ENCODE measurements around the gene GLE1.
"Not testable (repeated sequence)": the region's sequence is repeated elsewhere in the genome, so short reads cannot be mapped to it uniquely, and the experiment has no call there.

Gene GLE1

GRCh38 chr9:128552744-128553440 lies 48.4 kb downstream of the GLE1 start:
- peak; percentile 10 for DNase-seq (ENCODE audit: low read depth)

GRCh38 chr9:128553728-128554127 lies 49.2 kb downstream of the GLE1 start:
- peak; percentile 89 for DNase-seq (ENCODE audit: low read depth)

DNA sequence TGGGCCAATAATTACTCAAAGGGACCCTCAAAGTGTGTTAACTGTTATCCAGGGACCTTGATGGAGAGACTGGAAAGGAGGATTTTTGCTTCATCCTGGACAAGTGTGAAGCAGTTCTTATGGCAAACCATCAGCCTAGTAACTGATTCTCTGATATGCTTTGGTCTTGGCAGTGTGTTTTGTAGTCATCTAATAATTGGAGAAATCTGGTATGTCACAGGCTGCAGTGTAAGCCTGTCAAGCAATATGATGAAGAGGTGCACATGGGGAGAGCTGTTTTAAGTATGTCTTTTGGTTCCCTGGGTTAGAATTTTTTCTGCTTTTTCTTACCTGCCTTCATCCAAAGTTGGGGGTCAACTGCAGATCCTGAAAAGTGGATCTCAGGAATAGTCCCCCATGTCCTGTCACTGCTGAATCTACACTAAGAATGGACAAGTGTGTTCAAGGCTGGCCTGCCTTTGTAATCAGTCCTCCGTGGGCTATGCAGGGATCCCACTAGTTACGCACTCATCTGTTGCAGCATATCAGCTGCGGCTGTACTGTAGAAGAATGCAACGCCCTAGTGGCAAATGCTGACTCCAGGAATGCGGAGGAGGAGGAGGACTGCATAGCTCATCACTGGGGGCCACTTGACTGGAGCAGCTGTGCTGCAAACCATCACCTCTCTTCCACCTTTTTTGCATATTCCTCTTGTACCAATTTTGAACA lies 49.8 kb downstream of the GLE1 start:
- peak; percentile 90 for DNase-seq (ENCODE audit: low read depth)

GRCh38 chr9:128555180-128555721 lies 50.7 kb downstream of the GLE1 start:
- peak; percentile 21 for DNase-seq (ENCODE audit: low read depth)

DNA sequence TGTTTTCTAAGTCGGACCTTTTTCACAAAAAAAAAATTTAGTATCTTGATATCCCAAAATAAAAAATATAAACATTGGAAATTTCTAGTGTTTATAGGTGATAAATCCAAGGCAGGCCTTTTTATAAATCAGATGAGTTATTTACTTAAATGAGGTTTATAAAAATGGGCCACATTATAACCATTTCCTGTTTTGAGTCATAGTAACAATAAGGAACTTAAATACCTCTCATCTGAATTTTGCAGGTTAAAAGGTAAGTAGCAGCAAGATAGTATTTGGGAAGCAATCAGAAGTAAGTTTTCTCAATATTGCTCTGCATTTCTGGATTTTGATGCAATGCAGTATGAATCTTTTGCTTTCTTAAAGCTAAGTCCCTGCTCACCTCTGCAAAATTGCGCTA lies 51.8 kb downstream of the GLE1 start:
- no peak for DNase-seq (ENCODE audit: low read depth)

DNA sequence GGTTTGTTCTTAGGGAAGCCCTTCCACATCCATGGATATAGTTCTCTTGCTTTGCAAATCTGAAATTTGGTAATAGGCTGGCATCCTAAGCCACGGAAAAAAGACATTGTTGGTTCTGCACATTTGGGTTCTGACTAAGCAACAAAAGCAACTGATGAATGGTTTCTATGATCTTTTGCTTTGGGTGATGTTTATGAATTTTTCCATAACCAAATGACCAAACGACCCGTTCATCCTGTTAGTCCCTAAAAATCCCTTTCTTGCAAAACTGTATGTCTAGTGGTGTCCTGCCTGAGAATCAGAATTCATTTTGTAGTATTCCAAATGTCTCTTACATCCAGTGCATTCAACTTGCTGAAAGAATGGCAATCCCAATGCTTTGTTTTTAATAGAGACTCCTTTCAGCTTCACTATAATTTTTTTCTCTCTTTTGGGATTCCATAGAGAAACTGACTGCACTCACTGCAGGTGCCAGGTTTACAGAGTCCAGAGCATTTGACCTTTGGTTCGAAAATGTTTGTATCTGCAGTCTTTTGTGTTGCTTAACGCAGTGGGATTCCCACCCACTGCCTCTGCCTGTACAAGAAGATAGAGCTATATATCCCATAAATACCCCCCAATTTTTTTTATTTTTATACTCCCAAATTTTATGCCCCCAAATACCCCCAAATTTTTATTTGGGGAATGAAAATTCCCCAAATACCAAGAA lies 52.6 kb downstream of the GLE1 start:
- peak; percentile 10 for DNase-seq (ENCODE audit: low read depth)

- DNase-seq (ENCODE audit: low read depth), result peak; percentile 81
Measured at GRCh38 chr9:128558431-128559310, 54.2 kb downstream of the GLE1 start.

- no peak for DNase-seq (ENCODE audit: low read depth)
Measured at GRCh38 chr9:128565578-128565977, 61.1 kb downstream of the GLE1 start.

GRCh38 chr9:128568470-128569078 lies 64.1 kb downstream of the GLE1 start:
- DNase-seq (ENCODE audit: low read depth), result no peak

GRCh38 chr9:128575469-128575868 lies 71.0 kb downstream of the GLE1 start:
- no peak for DNase-seq (ENCODE audit: low read depth)

- no peak for DNase-seq (ENCODE audit: low read depth)
Measured at GRCh38 chr9:128575916-128576315, 71.4 kb downstream of the GLE1 start.

DNA sequence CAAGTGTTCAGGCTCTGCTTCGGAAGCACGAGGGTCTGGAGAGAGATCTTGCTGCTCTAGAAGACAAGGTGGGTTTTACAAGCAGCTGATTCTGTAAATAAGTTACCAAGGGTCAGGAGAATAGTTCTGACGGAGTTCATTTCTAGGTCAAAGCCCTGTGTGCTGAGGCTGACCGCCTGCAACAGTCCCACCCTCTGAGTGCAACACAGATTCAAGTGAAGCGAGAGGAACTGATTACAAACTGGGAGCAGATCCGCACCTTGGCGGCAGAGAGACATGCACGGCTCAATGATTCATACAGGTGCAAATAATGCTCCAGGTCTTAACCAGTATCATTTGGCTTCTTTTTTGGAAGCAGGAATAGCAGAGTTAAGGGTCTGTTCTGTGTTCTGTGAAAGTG lies 72.7 kb downstream of the GLE1 start:
- no peak for DNase-seq (ENCODE audit: low read depth)

GRCh38 chr9:128579194-128579593 lies 74.7 kb downstream of the GLE1 start:
- DNase-seq (ENCODE audit: low read depth), result no peak

GRCh38 chr9:128580731-128581130 lies 76.2 kb downstream of the GLE1 start:
- DNase-seq (ENCODE audit: low read depth), result no peak

DNA sequence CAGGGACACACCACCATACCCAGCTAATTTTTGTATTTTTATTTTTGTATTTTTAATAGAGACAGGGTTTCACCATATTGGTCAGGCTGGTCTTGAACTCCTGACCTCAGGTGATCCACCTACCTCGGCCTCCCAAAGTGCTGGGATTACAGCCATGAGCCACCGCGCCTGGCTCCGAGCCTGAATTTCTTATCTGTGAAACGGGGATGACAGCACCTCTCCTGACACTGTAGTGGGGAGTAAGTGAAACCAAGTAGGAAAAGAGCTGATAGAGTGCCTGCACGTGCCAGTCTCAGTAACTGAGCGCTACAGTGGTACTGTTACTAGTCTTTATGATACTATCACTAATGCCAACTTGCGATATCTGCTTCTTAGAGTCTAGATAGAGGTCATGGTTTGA lies 80.6 kb downstream of the GLE1 start:
- DNase-seq (ENCODE audit: low read depth), result not testable (repeated sequence)

- DNase-seq (ENCODE audit: low read depth), result not testable (repeated sequence)
Measured at GRCh38 chr9:128586934-128587333, 82.4 kb downstream of the GLE1 start.

- DNase-seq (ENCODE audit: low read depth), result no peak
Measured at GRCh38 chr9:128587453-128587852, 82.9 kb downstream of the GLE1 start.

DNA sequence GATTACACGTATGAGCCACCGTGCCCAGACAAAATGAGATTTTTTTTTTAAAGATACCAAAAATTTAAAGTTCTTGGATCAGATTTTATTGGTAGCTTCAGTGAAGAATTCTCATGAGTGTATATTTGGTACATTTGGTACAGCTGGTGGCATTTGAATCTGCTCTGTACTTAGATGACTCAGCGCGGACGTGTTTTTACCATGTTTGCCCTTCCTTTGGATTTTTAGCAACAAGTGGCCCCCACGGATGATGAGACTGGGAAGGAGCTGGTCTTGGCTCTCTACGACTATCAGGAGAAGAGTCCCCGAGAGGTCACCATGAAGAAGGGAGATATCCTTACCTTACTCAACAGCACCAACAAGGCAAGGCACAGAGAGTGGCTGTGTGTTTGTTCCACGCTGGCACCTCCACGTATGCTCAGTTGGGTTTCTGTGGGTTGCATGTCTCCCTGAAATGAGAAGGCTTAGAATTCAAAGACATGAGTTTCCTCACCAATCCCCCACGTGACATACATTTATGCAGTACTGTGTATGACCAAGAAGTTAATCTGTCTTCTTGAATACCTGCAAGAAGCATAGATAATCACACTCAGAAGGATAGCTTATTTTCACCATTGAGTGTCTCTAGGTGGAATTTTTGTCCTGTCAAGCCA lies 84.2 kb downstream of the GLE1 start:
- DNase-seq (ENCODE audit: low read depth), result no peak
